ENCODE data around the gene ZNF436. TPM values are rescaled to one million over a fixed set of nuclear protein-coding genes. Genes with fewer than 3 reads are reported as not detected.

ZNF436 gene
- total RNA-seq, 1 donor, result 32.9 TPM

DNA sequence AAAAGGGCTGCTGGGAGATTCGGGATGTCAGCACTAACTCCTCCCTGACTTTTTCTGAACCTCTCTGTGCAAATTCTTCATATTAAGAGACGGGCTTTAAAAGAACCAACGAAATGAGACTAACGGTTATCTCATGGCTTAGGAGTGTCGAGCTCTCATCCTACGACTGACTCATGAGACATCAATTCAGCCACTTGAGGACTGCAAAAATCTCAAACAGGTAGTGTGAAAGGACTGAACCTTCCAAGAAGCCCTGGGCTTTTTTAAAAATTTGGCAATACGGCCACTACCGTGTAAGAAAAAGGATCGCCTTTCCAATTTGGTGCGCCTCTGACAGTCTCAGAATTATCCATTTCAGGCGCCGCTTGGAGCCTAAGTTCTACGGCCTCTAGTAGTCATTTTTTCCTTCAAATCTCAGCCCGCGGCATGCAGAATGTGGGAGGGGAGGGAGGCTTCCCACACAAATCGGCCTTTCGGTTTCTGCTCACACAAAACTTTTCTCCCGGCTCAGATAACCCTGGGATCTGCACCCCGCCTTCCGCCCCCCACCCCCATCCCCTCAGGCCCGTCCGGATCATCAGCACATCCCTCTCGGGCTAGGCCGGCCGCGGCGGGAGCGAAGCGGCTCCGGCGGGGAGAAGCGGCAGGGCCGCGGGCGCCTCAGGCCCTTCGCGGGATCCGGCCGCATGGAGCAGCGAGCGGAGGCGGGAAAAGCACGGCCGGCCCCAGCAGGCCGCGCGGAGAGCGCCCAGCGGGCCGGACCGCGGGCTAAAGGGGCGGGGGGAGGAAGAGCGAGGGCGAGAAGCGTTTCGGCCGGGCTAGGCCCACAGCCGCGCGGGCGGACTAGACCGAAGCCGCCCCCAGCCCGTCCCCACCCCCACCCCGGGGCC, 26.2 kb downstream of the ZNF436 start:
- peaks cover 40% of the 10 kb centered on the region for H4K20me1 ChIP-seq (ENCODE audit: insufficient read depth, low read length)
- H3K4me1 ChIP-seq (ENCODE audit: insufficient read depth, low read length), result peaks cover 35% of the 10 kb centered on the region
- DNase-seq (ENCODE audit: insufficient read length, low spot score, missing footprints), result peak; percentile 37
- no peaks in the 10 kb centered on the region for H3K36me3 ChIP-seq (ENCODE audit: insufficient read depth, low read length)
- no peaks in the 10 kb centered on the region for H3K27me3 ChIP-seq (ENCODE audit: insufficient read depth, low read length)
- H2AFZ ChIP-seq (ENCODE audit: low read length), result no peak overlapping the region
- TF ChIP-seq, protein P1, sequence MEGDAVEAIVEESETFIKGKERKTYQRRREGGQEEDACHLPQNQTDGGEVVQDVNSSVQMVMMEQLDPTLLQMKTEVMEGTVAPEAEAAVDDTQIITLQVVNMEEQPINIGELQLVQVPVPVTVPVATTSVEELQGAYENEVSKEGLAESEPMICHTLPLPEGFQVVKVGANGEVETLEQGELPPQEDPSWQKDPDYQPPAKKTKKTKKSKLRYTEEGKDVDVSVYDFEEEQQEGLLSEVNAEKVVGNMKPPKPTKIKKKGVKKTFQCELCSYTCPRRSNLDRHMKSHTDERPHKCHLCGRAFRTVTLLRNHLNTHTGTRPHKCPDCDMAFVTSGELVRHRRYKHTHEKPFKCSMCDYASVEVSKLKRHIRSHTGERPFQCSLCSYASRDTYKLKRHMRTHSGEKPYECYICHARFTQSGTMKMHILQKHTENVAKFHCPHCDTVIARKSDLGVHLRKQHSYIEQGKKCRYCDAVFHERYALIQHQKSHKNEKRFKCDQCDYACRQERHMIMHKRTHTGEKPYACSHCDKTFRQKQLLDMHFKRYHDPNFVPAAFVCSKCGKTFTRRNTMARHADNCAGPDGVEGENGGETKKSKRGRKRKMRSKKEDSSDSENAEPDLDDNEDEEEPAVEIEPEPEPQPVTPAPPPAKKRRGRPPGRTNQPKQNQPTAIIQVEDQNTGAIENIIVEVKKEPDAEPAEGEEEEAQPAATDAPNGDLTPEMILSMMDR (IDR thresholded peaks at IDR 0.05; ENCODE audit: extremely low read depth, low read depth, low read length), result no peak
- H3K4me3 ChIP-seq (ENCODE audit: insufficient read depth, low read length), result peak overlapping the region; percentile 78
- no peaks in the 10 kb centered on the region for H3K9me3 ChIP-seq (ENCODE audit: low read depth, low read length)
- H3K27ac ChIP-seq (ENCODE audit: low read depth, low read length), result peak overlapping the region; percentile 85
- peaks cover 54% of the 10 kb centered on the region for H3K79me2 ChIP-seq (ENCODE audit: insufficient read depth, low read length)
- H3K4me2 ChIP-seq (ENCODE audit: insufficient read depth, low read length), result peak overlapping the region; percentile 90

GRCh38 chr1:23341931-23342692, 27.5 kb downstream of the ZNF436 start:
- TF ChIP-seq, protein P1 (IDR thresholded peaks at IDR 0.05; ENCODE audit: extremely low read depth, low read depth, low read length), result no peak
- DNase-seq (ENCODE audit: insufficient read length, low spot score, missing footprints), result peak; percentile 37
- H3K9me3 ChIP-seq (ENCODE audit: low read depth, low read length), result no peaks in the 10 kb centered on the region
- H3K79me2 ChIP-seq (ENCODE audit: insufficient read depth, low read length), result peaks cover 68% of the 10 kb centered on the region
- peak overlapping the region; percentile 78 for H3K4me3 ChIP-seq (ENCODE audit: insufficient read depth, low read length)
- H3K4me1 ChIP-seq (ENCODE audit: insufficient read depth, low read length), result peaks cover 45% of the 10 kb centered on the region
- H4K20me1 ChIP-seq (ENCODE audit: insufficient read depth, low read length), result peaks cover 52% of the 10 kb centered on the region
- peak overlapping the region; percentile 85 for H3K27ac ChIP-seq (ENCODE audit: low read depth, low read length)
- H3K4me2 ChIP-seq (ENCODE audit: insufficient read depth, low read length), result peak overlapping the region; percentile 90
- peaks cover 10% of the 10 kb centered on the region for H3K36me3 ChIP-seq (ENCODE audit: insufficient read depth, low read length)
- H2AFZ ChIP-seq (ENCODE audit: low read length), result no peak overlapping the region
- no peaks in the 10 kb centered on the region for H3K27me3 ChIP-seq (ENCODE audit: insufficient read depth, low read length)

GRCh38 chr1:23339632-23340031, 30.0 kb downstream of the ZNF436 start:
- peaks cover 84% of the 10 kb centered on the region for H3K79me2 ChIP-seq (ENCODE audit: insufficient read depth, low read length)
- H3K27me3 ChIP-seq (ENCODE audit: insufficient read depth, low read length), result no peaks in the 10 kb centered on the region
- peak overlapping the region; percentile 85 for H3K27ac ChIP-seq (ENCODE audit: low read depth, low read length)
- H3K4me3 ChIP-seq (ENCODE audit: insufficient read depth, low read length), result no peak overlapping the region
- TF ChIP-seq, protein P1 (IDR thresholded peaks at IDR 0.05; ENCODE audit: extremely low read depth, low read depth, low read length), result no peak
- H3K9me3 ChIP-seq (ENCODE audit: low read depth, low read length), result no peaks in the 10 kb centered on the region
- no peak overlapping the region for H2AFZ ChIP-seq (ENCODE audit: low read length)
- peaks cover 27% of the 10 kb centered on the region for H3K36me3 ChIP-seq (ENCODE audit: insufficient read depth, low read length)
- peaks cover 60% of the 10 kb centered on the region for H4K20me1 ChIP-seq (ENCODE audit: insufficient read depth, low read length)
- no peak for DNase-seq (ENCODE audit: insufficient read length, low spot score, missing footprints)
- H3K4me1 ChIP-seq (ENCODE audit: insufficient read depth, low read length), result peaks cover 45% of the 10 kb centered on the region
- H3K4me2 ChIP-seq (ENCODE audit: insufficient read depth, low read length), result peak overlapping the region; percentile 90

DNA sequence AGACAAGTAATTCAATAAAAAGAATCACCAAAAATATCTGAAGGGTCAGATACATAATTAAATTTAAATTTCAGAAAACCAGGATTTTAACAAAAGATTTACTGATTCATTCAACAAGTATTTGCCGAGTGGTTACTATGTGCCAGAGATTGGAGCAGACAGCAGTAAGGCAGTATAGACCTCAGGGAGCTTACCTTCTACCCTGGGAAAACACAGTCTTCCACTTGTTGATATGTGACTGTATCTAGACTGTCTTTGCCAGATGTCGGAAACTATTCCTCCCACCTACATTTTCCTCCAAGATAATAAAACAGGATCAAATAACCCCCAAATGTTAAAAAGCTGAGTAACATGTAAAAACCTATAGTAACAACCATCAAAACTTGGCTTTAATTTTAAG, 31.8 kb downstream of the ZNF436 start:
- TF ChIP-seq, protein P1 (IDR thresholded peaks at IDR 0.05; ENCODE audit: extremely low read depth, low read depth, low read length), result no peak
- Histone ChIP-seq H3K36me3 (ENCODE audit: insufficient read depth, low read length) (peaks cover 42% of the 10 kb centered on the region), H4K20me1 (ENCODE audit: insufficient read depth, low read length) (peaks cover 58% of the 10 kb centered on the region), H3K4me1 (ENCODE audit: insufficient read depth, low read length) (peaks cover 45% of the 10 kb centered on the region), H3K4me3 (ENCODE audit: insufficient read depth, low read length) (no peak overlapping the region), H3K27me3 (ENCODE audit: insufficient read depth, low read length) (no peaks in the 10 kb centered on the region), H3K27ac (ENCODE audit: low read depth, low read length) (peak overlapping the region; percentile 38), H3K79me2 (ENCODE audit: insufficient read depth, low read length) (peaks cover 92% of the 10 kb centered on the region), H2AFZ (ENCODE audit: low read length) (no peak overlapping the region), H3K4me2 (ENCODE audit: insufficient read depth, low read length) (peak overlapping the region; percentile 10), H3K9me3 (ENCODE audit: low read depth, low read length) (no peaks in the 10 kb centered on the region)
- DNase-seq (ENCODE audit: insufficient read length, low spot score, missing footprints), result no peak
